SK-N-MC (cell line): Measurements from ENCODE around the gene ATP10D.

ENCODE experiments used
- EZH2 ChIP-seq: fragments of 200-600 bp; sonication (generic); IDR thresholded peaks from one replicate; pipeline ENCODE4 v1.6.1; 2017; ENCODE audit warnings: antibody characterized with exemption
- FOXP2 ChIP-seq: optimal IDR thresholded peaks from 2 replicates; pipeline ENCODE3; 2011; ENCODE audit warnings: mild to moderate bottlenecking, moderate library complexity; ENCODE audit not compliant: insufficient read depth; ENCODE audit errors: extremely low read length, control extremely low read depth
- POLR2AphosphoS5 ChIP-seq: IDR thresholded peaks from 2 replicates; pipeline ENCODE4 v1.6.1; 2012; ENCODE audit warnings: mild to moderate bottlenecking, low read depth, low read length, borderline replicate concordance

DNA sequence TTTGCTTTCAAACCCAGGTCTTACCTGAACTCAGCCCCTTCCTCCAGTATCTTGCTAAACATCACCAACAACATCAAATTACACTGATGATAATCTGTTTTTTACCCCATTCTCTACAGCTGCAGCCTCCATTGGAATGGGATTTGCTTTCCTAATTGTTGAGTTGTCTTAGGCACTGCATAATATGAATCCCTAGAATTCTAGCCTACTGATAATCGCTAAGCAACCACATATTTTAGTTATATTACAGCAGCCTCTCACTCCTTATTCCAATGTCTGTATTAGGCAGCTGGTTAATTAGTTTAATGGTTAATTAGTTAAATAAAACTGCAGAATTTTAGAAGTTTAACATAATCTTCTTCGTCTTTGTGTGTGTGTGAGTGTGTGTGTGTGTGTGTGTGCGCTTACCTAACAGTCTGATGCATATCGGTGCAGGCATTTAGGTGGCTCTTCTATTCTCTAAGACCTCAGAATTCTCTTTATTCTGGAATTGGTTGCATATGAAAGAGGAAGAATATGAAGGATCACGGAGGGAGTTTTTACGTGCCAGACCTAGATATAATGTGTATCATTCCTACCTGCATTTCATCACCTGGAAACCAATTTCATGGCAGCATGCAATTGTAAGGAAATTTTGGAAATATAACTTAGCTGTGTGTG, 16.2 kb upstream of the ATP10D start:
- TF ChIP-seq EZH2 (no peak), POLR2AphosphoS5 (no peak), FOXP2 (no peak)
